DND-41 (cell line): Measurements from ENCODE around the gene EPHA3.

Experiments
- CTCF ChIP-seq: IDR thresholded peaks from 2 replicates; pipeline ENCODE4 v1.5.1; 2012; ENCODE audit warnings: borderline replicate concordance, low read length, moderate library complexity, mild to moderate bottlenecking; ENCODE audit not compliant: poor library complexity, severe bottlenecking; ENCODE audit errors: extremely low read depth
- EZH2 ChIP-seq: IDR thresholded peaks from 3 replicates; pipeline ENCODE4 v1.6.1; 2012; ENCODE audit warnings: borderline replicate concordance, low read depth, mild to moderate bottlenecking, moderate library complexity, low read length, inconsistent platforms; ENCODE audit not compliant: severe bottlenecking

- no peak for TF ChIP-seq CTCF
- no peak for TF ChIP-seq EZH2
These were observed 219.6 kb downstream of the EPHA3 start for GRCh38 chr3:89326997-89327396.
